Mesothelial cell of epicardium (in vitro differentiated cells): ENCODE data around the gene NBEAL2. TPM values are rescaled to one million over a fixed set of nuclear protein-coding genes. Genes with fewer than 3 reads are reported as not detected.
"Not testable (repeated sequence)": the region's sequence is repeated elsewhere in the genome, so short reads cannot be mapped to it uniquely, and the experiment has no call there.

Experiments used
- DNase-seq, 2 experiments: peaks; one replicate each; pipeline ENCODE4 v3.0.0; 2021; ENCODE audit warnings: low spot score in 2 of 2; ENCODE audit not compliant: unreplicated experiment in 2 of 2
- H3K27ac Mint-ChIP-seq: 2 replicates; pipeline ENCODE4 v1.8.0; 2021; ENCODE audit warnings: mixed read lengths
- H3K27me3 Mint-ChIP-seq: 2 replicates; pipeline ENCODE4 v1.8.0; 2021; ENCODE audit warnings: low read depth, mixed read lengths
- H3K36me3 Mint-ChIP-seq: 2 replicates; pipeline ENCODE4 v1.8.0; 2021; ENCODE audit warnings: mixed read lengths
- H3K4me1 Mint-ChIP-seq: 2 replicates; pipeline ENCODE4 v1.8.0; 2021; ENCODE audit warnings: mixed read lengths
- H3K4me3 Mint-ChIP-seq: 2 replicates; pipeline ENCODE4 v1.8.0; 2021; ENCODE audit warnings: mild to moderate bottlenecking, moderate library complexity, mixed read lengths
- H3K9me3 Mint-ChIP-seq: 2 replicates; pipeline ENCODE4 v1.8.0; 2021; ENCODE audit warnings: mixed read lengths
- CTCF ChIP-seq: fragments of 200-600 bp; sonication (generic); IDR thresholded peaks from one replicate; pipeline ENCODE4 v1.5.0; 2021; ENCODE audit warnings: antibody characterized with exemption; ENCODE audit not compliant: unreplicated experiment
- total RNA-seq: library from RNA; stranded (reverse); gene quantifications from 3 replicates; pipeline ENCODE4 v1.2.1, GENCODE V29; 2021

NBEAL2 gene
- total RNA-seq, 1 donor from 2014 or later = 86.9 TPM

- no peak overlapping the region for H3K27ac Mint-ChIP-seq
- H3K9me3 Mint-ChIP-seq = no peaks in the 10 kb centered on the region
These were observed 38.8 kb downstream of the NBEAL2 start for GRCh38 chr3:47018269-47018611.

GRCh38 chr3:47019201-47019600 lies 39.7 kb downstream of the NBEAL2 start:
- DNase-seq = no peak
- Mint-ChIP-seq H3K4me1 (peaks cover 12% of the 10 kb centered on the region), H3K4me3 (no peak overlapping the region), H3K27ac (no peak overlapping the region), H3K27me3 (no peaks in the 10 kb centered on the region), H3K9me3 (no peaks in the 10 kb centered on the region), H3K36me3 (peaks cover 16% of the 10 kb centered on the region)
- no peak for TF ChIP-seq CTCF

More at GRCh38 chr3:47018269-47018611, 38.8 kb downstream of the NBEAL2 start:
- H3K4me3 Mint-ChIP-seq = no peak overlapping the region
- no peak for TF ChIP-seq CTCF
- H3K36me3 Mint-ChIP-seq = peaks cover 16% of the 10 kb centered on the region
- no peaks in the 10 kb centered on the region for H3K27me3 Mint-ChIP-seq
- DNase-seq = no peak
- peaks cover 12% of the 10 kb centered on the region for H3K4me1 Mint-ChIP-seq

- Mint-ChIP-seq H3K27me3 (no peaks in the 10 kb centered on the region), H3K4me1 (peaks cover 12% of the 10 kb centered on the region), H3K9me3 (no peaks in the 10 kb centered on the region), H3K4me3 (no peak overlapping the region), H3K36me3 (peaks cover 13% of the 10 kb centered on the region), H3K27ac (peak overlapping the region; percentile 10)
- TF ChIP-seq CTCF = no peak
- DNase-seq = no peak
These were observed 40.8 kb downstream of the NBEAL2 start for GRCh38 chr3:47020311-47020710.

GRCh38 chr3:47022641-47023071 lies 43.2 kb downstream of the NBEAL2 start:
- Mint-ChIP-seq H3K27me3 (no peaks in the 10 kb centered on the region), H3K27ac (no peak overlapping the region), H3K9me3 (no peaks in the 10 kb centered on the region), H3K4me1 (no peaks in the 10 kb centered on the region), H3K36me3 (peaks cover 15% of the 10 kb centered on the region), H3K4me3 (no peak overlapping the region)
- no peak for TF ChIP-seq CTCF
- no peak for DNase-seq

GRCh38 chr3:47024932-47025331 lies 45.5 kb downstream of the NBEAL2 start:
- peaks cover 10% of the 10 kb centered on the region for H3K36me3 Mint-ChIP-seq
- H3K4me1 Mint-ChIP-seq = peaks cover 7% of the 10 kb centered on the region
- DNase-seq = no peak
- no peak for TF ChIP-seq CTCF
- no peak overlapping the region for H3K4me3 Mint-ChIP-seq
- H3K27ac Mint-ChIP-seq = peak overlapping the region; percentile 18
- no peaks in the 10 kb centered on the region for H3K27me3 Mint-ChIP-seq
- no peaks in the 10 kb centered on the region for H3K9me3 Mint-ChIP-seq

GRCh38 chr3:47026432-47026831 lies 47.0 kb downstream of the NBEAL2 start:
- not testable (repeated sequence) for H3K27me3 Mint-ChIP-seq, H3K4me1 Mint-ChIP-seq, H3K4me3 Mint-ChIP-seq, H3K27ac Mint-ChIP-seq, H3K9me3 Mint-ChIP-seq, H3K36me3 Mint-ChIP-seq, DNase-seq
